Endodermal cell (in vitro differentiated cells): ENCODE measurements around the gene PITX2. TPM values are rescaled to one million over a fixed set of nuclear protein-coding genes. Genes with fewer than 3 reads are reported as not detected.

Experiments used
- DNase-seq: peaks from one replicate; pipeline ENCODE4 v3.0.0-alpha.2; 2017
- H3K27ac ChIP-seq: 2 replicates; pipeline ENCODE4 v1.5.1; 2013; ENCODE audit warnings: mild to moderate bottlenecking, low read depth, low read length, moderate library complexity
- H3K27me3 ChIP-seq: 2 replicates; pipeline ENCODE4 v1.6.1; 2013; ENCODE audit warnings: mild to moderate bottlenecking, low read length, moderate library complexity; ENCODE audit not compliant: insufficient read depth, control insufficient read depth, poor library complexity, severe bottlenecking
- H3K36me3 ChIP-seq: 2 replicates; pipeline ENCODE4 v1.7.0; 2013; ENCODE audit warnings: mild to moderate bottlenecking, low read length, moderate library complexity; ENCODE audit not compliant: control insufficient read depth, insufficient read depth
- H3K4me1 ChIP-seq: one replicate; pipeline ENCODE4 v1.7.0; 2013; ENCODE audit warnings: low read length; ENCODE audit not compliant: control insufficient read depth, insufficient read depth
- H3K4me3 ChIP-seq: 2 replicates; pipeline ENCODE4 v1.5.1; 2013; ENCODE audit warnings: mild to moderate bottlenecking, low read length, moderate library complexity
- H3K9ac ChIP-seq: 2 replicates; pipeline ENCODE4 v1.6.1; 2013; ENCODE audit warnings: mild to moderate bottlenecking, low read length, moderate library complexity; ENCODE audit not compliant: poor library complexity, severe bottlenecking; ENCODE audit errors: extremely low read depth
- H3K9me3 ChIP-seq: 2 replicates; pipeline ENCODE4 v1.6.1; 2013; ENCODE audit warnings: mild to moderate bottlenecking, low read length, moderate library complexity; ENCODE audit not compliant: control insufficient read depth
- H3K27ac Mint-ChIP-seq: 2 replicates; pipeline ENCODE4 v1.8.0; 2020; ENCODE audit warnings: mixed read lengths
- H3K27me3 Mint-ChIP-seq: 2 replicates; pipeline ENCODE4 v1.8.0; 2021; ENCODE audit warnings: mild to moderate bottlenecking, mixed read lengths; ENCODE audit not compliant: insufficient read depth
- H3K36me3 Mint-ChIP-seq: 2 replicates; pipeline ENCODE4 v1.8.0; 2020; ENCODE audit warnings: low read depth, mixed read lengths
- H3K4me1 Mint-ChIP-seq: 2 replicates; pipeline ENCODE4 v1.8.0; 2020; ENCODE audit warnings: mixed read lengths
- H3K4me3 Mint-ChIP-seq: 2 replicates; pipeline ENCODE4 v1.8.0; 2020; ENCODE audit warnings: mild to moderate bottlenecking, moderate library complexity, mixed read lengths
- H3K9me3 Mint-ChIP-seq: 2 replicates; pipeline ENCODE4 v1.8.0; 2020; ENCODE audit warnings: mild to moderate bottlenecking, mixed read lengths
- CTCF ChIP-seq: fragments of 200-600 bp; sonication (generic); conservative IDR thresholded peaks from 2 replicates; pipeline ENCODE4 v1.5.0; 2021; ENCODE audit warnings: antibody characterized with exemption, mild to moderate bottlenecking
- WGBS, 2 experiments: methylation state at CpG; one replicate each; pipeline versions ENCODE4 v1.1.5 to v1.1.7; 2013; ENCODE audit warnings: missing lambda C conversion rate in 2 of 2, mixed read lengths in 1 of 2; ENCODE audit not compliant: insufficient coverage in 1 of 2, insufficient read length in 1 of 2; 5-methylcytosine and 5-hydroxymethylcytosine counted together
- total RNA-seq, 2 donors: library from RNA; stranded (reverse); fragmentation: NEBNext Ultra II Directional in 1 of 2; extraction: Animal tissue kit (Norgen Biotek cat#: 25700) in 1 of 2; gene quantifications; 2 replicates in 1 of 2; 3 replicates in 1 of 2; pipeline ENCODE4 v1.2.1, GENCODE V29; 2021

Gene PITX2
- total RNA-seq, 2 donors from 2014 or later, result 28.8 to 32.7 TPM

- Histone ChIP-seq H3K27me3 (no peaks in the 10 kb centered on the region), H3K9me3 (no peaks in the 10 kb centered on the region), H3K4me1 (no peaks in the 10 kb centered on the region), H3K36me3 (no peaks in the 10 kb centered on the region), H3K27ac (no peak overlapping the region), H3K4me3 (no peak overlapping the region), H3K9ac (no peak overlapping the region)
- peaks cover 9% of the 10 kb centered on the region for H3K9me3 Mint-ChIP-seq
- no peak overlapping the region for H3K4me3 Mint-ChIP-seq
- no peaks in the 10 kb centered on the region for H3K36me3 Mint-ChIP-seq
- TF ChIP-seq CTCF, result no peak
- peaks cover 12% of the 10 kb centered on the region for H3K27me3 Mint-ChIP-seq
- no peaks in the 10 kb centered on the region for H3K4me1 Mint-ChIP-seq
- no peak overlapping the region for H3K27ac Mint-ChIP-seq
- no peak for DNase-seq
These were observed 31.4 kb upstream of the PITX2 start for GRCh38 chr4:110654254-110654635.

GRCh38 chr4:110653321-110654253, 30.7 kb upstream of the PITX2 start:
- peaks cover 9% of the 10 kb centered on the region for H3K27me3 Mint-ChIP-seq
- Histone ChIP-seq H3K9ac (no peak overlapping the region), H3K27me3 (no peaks in the 10 kb centered on the region), H3K4me1 (no peaks in the 10 kb centered on the region), H3K27ac (no peak overlapping the region), H3K9me3 (no peaks in the 10 kb centered on the region), H3K4me3 (no peak overlapping the region), H3K36me3 (no peaks in the 10 kb centered on the region)
- no peak for DNase-seq
- no peaks in the 10 kb centered on the region for H3K4me1 Mint-ChIP-seq
- H3K27ac Mint-ChIP-seq, result no peak overlapping the region
- peaks cover 5% of the 10 kb centered on the region for H3K9me3 Mint-ChIP-seq
- 93 to 97% methylated on average over 5 to 6 of the region's 6 CpGs for WGBS, 2 experiments
- TF ChIP-seq CTCF, result no peak
- no peaks in the 10 kb centered on the region for H3K36me3 Mint-ChIP-seq
- H3K4me3 Mint-ChIP-seq, result no peak overlapping the region

- Mint-ChIP-seq H3K4me3 (no peak overlapping the region), H3K36me3 (no peaks in the 10 kb centered on the region), H3K9me3 (no peaks in the 10 kb centered on the region), H3K4me1 (peaks cover 39% of the 10 kb centered on the region), H3K27me3 (peaks cover 68% of the 10 kb centered on the region), H3K27ac (no peak overlapping the region)
- TF ChIP-seq CTCF, result no peak
- no peak overlapping the region for H3K27ac ChIP-seq
- H3K36me3 ChIP-seq, result no peaks in the 10 kb centered on the region
- H3K4me3 ChIP-seq, result no peak overlapping the region
- no peak overlapping the region for H3K9ac ChIP-seq
- H3K4me1 ChIP-seq, result peaks cover 3% of the 10 kb centered on the region
- WGBS, 2 experiments, result 96% methylated on average over 1 of the region's 1 CpG; no CpG with 5 or more reads in 1 of the 2 experiments
- peaks cover 67% of the 10 kb centered on the region for H3K27me3 ChIP-seq
- no peak for DNase-seq
- H3K9me3 ChIP-seq, result no peaks in the 10 kb centered on the region
These were observed 21.1 kb upstream of the PITX2 start for GRCh38 chr4:110644008-110644407.
